A549 treated with AZD2906 at 1 μM for 4 hours (cell line): ENCODE data around the gene SAMM50. TPM values are rescaled to one million over a fixed set of nuclear protein-coding genes. Genes with fewer than 3 reads are reported as not detected.

Experiments used
- total RNA-seq: library from RNA; stranded (reverse); fragments of 200-300 nt; extraction: Qiagen RNA extraction; gene quantifications from 5 replicates; pipeline ENCODE4 v1.2.3, GENCODE V29; 2022

Gene SAMM50
- total RNA-seq, result 42.0 to 46.7 TPM (median 43.6 TPM) in 5 replicates

DNA sequence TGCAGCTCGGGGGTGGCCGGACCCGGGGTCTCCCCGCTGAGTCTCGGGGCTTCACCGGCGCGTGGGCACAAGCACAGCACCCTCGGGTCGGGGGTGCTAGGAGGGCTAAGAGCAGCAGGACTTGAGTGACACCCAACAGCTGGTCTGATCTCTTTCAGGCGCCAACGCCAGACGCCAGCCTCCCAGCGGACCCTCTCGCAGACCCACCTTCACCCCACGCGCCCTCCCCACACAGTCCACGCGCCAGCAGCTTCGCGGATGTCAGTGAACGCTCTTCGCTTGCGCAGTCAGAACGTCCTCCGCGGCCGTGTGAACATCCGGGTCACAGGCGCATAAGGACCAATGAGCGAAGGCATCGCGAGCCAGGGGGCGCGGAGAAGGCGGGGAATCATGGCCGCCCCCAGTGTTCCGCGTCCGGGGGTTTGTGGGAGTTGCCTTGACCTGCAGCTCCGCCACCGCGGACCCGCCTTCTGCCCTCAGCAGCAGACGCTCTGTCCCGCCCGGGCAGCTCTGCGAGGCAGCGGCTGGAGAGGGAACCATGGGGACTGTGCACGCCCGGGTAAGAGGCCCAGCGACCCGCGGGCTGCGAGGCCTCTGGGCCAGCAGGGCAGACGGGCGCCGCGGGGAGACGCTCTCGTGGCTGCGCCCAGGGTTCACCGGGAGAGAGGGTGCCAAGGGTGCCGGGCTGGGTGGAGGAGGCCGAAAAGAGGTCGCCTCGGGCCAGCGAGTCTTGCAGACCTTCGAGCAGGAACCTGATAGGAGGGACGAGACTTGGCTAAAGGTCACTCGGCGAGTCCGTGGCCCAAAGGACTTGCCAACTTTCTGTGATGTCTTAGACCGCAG is at the start of gene SAMM50:
Gene SAMM50 (plus strand): TSS at position 403 of the 843 bp plus-strand sequence. CDS start 136 bp downstream, at position 539.

GRCh38 chr22:43923631-43924464 is 31.4 kb upstream of the SAMM50 start, which contains the start of gene PNPLA3:
TSS of gene PNPLA3 (plus strand) at chr22:43923805. CDS start at chr22:43923912, 107 bp downstream.

DNA sequence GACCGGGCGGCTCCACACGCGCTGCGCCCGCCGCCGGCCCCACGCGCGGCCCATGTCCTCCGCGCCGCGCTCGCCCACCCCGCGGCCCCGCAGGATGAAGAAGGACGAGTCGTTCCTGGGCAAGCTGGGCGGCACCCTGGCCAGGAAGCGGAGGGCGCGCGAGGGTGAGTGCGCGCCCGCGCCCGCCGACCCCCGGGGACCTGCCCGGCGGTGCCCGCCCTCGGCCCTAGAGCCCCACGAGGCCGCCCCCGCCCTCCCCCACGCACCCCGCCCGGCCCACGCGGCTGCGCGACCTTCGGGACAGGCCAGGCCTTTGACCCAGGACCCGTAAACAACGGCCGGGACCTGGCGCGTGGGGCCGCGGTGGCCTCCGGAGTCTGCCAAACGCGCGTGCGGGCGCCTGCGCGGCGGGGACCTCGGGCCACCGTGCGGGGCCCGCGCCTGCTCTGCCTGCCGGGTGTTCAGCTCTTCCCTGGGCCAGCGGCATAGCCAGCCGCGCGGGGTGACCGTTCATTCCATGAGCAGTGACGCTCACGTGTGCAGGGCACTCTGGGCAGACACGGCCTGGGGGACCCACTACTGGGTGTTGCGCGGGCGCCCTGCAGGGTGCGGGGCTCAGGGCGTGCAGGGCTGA is 69.2 kb downstream of the SAMM50 start, which contains the start of gene PARVB:
Gene PARVB (plus strand): TSS at position 15 of the 634 bp plus-strand sequence. CDS start 38 bp downstream, at position 53.

Other genes starting within 250 kb of the SAMM50 start
- gene EFCAB6, start 143.1 kb upstream of the SAMM50 start, total RNA-seq, result 0.28 to 0.70 TPM (median 0.42 TPM) in 5 replicates
- gene SULT4A1, start 92.9 kb upstream of the SAMM50 start, total RNA-seq, result not detected in 5 replicates
- gene PNPLA5, start 63.4 kb upstream of the SAMM50 start, total RNA-seq, result 0.03 to 0.07 TPM (median 0.06 TPM) in 3 of 5 replicates, not detected in the others
- gene PNPLA3, start 31.6 kb upstream of the SAMM50 start, total RNA-seq, result 0.59 to 1.1 TPM (median 0.65 TPM) in 5 replicates
- gene PARVB, start 68.9 kb downstream of the SAMM50 start, total RNA-seq, result 36.8 to 44.7 TPM (median 41.3 TPM) in 5 replicates
- not detected in 5 replicates for gene PARVG, start 225.5 kb downstream of the SAMM50 start, total RNA-seq